Adipose tissue (tissue), 3 donors: ENCODE data around the gene PGS1. TPM values are rescaled to one million over a fixed set of nuclear protein-coding genes. Genes with fewer than 3 reads are reported as not detected.

Experiments used
- H3K27ac ChIP-seq: one replicate; pipeline ENCODE4 v1.5.1; 2013; ENCODE audit warnings: low read depth, low read length
- WGBS, 3 donors: extraction: QIAGEN DNeasy Blood & Tissue Kit; methylation state at CpG; one replicate each; pipeline ENCODE4 v1.1.7; 2013; 5-methylcytosine and 5-hydroxymethylcytosine counted together
- polyA plus RNA-seq, 3 donors: library from polyadenylated mRNA; stranded (reverse); fragments of 200-250 nt; gene quantifications; one replicate each; pipeline ENCODE4 v1.2.3, GENCODE V29; 2013
- donor health status: healthy with polysubstance abuse.
- donor health status: Bipolar disorder and iron deficiency.
- donor health status: healthy.

The PGS1 gene
- polyA plus RNA-seq, 3 donors, result 14.2 to 55.2 (median 28.3) TPM

DNA sequence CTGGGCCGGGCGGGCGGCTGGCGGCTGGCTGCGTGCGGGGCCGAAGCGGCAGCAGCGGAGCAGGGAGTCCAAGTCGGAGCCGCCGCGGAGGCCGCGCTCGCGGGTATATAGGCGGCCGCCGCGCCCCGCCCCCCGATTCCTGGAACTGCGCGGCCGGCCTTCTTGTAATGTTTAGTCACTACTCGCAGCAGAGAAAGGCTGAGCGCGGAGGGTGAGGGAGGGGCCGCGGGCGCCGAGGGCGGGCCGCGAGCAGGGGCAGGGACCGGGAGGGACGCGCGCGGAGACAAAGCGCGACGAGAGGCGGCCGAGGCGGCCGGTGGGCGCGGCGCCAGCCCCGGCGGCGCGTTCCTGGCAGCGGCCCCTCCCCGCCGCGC lies 18.5 kb upstream of the PGS1 start, which contains the start of gene SOCS3:
Gene SOCS3 (minus strand): TSS at position 81 of the 374 bp plus-strand sequence. CDS start 982 bp downstream, outside the sequence.
- H3K27ac ChIP-seq, result peak within 1 kb of the TSS; percentile 95
- 0% methylated on average over 33 to 58 of the region's 59 CpGs for WGBS, 3 donors

DNA sequence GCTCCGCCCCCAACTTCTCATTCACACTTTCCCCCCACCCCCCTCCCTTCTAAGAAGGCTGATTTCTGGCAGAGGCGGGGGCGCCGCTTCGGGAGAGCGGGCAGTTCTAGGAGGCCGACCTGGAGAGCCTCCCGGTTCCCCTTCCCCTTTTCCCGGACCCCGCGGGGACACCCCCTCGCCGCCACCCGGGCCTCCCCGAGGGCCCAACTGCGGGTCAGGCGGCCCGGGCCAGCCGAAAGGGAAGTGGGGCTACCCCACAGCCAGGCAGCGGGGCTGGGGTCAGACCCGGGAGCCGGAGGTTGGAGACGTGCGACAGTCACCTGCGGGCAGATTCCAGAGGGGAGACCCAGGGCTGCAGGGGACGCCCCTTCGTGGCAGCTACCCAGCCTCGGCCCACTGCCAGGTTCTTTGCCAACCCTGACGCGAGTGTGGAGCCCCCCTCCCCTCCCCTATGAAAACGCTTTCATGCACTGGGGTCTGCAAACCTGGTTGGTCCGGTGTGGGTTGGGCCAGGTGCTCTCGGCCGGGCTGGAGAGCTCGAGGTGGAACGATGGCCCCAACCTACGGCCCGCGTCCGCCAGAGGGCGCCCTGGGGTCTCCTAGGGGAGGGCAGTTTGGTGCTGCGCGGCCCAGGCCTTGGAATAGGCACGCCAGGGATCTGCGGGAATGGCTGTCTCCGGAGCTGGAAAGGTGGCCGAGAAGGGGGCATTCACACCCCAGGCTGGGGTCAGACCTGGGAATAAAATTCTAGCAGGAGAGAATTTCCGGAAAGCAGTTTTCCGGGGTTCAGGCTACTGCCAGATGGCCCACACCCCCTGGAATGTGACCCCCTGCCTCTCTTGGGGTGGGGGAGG lies 17.9 kb upstream of the PGS1 start:
- WGBS, 3 donors, result 1 to 4% (median 2%) methylated on average over 40 to 49 of the region's 49 CpGs
- peak overlapping the region; percentile 95 for H3K27ac ChIP-seq

DNA sequence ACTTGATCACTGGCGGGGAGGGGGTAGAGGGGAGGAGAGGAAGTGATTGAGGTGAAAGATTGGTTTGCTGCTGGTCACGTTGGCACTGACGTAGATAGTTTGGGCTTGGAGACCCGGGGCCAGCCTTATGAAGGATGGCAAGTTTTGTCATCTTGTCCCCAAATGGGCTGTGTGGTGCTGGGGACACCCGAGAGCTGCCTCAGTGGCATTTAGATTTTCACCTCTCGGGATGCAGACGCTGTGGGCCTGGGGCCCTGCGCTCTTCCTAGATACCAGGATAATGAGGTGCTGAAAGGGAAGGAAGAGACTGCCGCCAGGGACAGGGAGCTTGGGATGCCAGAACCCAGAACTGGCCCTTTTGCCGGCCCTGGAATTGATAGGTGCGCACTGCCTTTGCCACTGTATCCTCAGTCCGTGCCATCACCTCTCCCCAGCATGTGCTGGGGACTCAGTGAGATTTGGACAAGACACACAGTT lies 17.2 kb upstream of the PGS1 start:
- WGBS, 3 donors, result 54 to 67% (median 66%) methylated on average over 12 of the region's 12 CpGs
- no peak overlapping the region for H3K27ac ChIP-seq

DNA sequence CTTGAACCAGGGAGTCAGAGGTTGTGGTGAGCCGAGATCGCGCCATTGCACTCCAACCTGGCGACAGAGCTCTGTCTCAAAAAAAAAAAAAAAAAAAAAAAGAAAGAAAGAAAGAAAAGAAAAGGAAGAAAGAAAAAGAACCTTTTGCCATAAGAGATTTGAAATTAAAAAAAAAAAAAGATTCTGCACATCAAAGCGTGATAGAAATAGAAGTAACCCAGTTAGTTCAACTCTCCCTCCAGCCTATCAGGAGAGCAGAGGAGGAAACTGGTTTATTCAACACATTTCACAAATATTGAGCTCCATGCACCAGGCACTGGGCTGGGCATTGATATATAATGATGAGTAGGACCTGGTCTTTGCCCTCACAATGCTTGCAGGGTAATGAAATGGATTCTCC lies 16.2 kb upstream of the PGS1 start:
- no peak overlapping the region for H3K27ac ChIP-seq
- WGBS, 3 donors, result 95 to 99% (median 97%) methylated on average over 5 of the region's 5 CpGs

DNA sequence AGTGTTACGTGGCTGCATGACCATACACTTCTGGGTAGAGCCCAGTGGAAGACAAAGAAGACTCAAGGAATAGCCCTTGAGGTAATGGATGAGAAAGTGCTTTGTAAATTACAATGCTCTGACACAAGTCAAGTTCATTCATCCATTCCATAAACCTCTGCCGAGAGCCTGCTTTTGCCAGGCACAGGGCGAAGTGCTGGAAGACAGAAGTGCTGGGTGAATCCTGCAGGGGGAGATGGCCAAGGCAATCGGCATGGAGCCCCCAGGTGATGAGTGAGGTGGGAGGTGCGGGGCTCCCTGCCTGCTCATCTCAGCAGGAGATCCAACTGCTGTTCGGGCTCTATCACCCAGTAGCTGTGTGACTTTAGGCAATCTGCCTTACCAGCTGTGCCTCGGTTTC lies 15.8 kb upstream of the PGS1 start:
- 68 to 90% (median 88%) methylated on average over 7 of the region's 7 CpGs for WGBS, 3 donors
- no peak overlapping the region for H3K27ac ChIP-seq

DNA sequence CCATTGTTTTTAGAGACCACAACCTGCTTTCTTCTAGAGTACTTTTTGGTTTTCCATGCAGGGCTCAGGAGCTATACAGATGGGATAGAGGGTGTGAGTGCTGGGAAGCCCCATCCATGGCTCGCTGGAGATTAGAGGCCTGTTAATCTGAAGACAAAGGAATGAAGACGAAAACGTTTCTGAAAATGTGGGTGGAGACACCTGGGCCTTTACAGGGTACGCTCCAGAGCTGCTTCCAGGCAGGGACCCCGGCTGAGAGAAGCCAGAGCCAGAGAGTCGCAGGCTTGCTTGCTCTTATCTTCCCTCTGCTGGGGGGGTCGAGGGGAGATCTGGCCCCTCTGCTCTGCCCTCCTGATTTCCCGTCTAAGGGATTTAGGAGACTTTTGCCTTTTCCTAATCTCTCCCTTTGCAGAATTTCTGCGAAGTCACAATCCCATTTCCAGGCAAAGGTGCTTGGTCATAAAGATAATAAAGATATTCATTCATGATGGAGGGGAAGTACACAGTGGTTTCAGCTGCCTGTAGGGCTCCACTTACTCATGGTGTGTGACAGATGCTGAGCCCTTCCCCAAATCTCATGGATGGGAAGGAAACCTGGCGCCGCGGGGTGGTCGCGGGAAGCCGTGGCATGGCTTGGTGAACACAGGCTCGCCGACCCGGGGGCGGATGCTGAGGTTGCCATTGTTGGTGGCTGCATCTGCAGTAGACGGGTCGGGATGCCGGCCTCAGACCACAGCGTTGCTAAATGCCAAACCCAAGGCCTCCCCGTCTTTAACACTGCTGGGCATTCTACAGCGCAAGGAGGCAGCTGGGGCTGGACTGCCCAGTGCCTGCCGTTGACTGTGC lies 13.8 kb upstream of the PGS1 start:
- H3K27ac ChIP-seq, result no peak overlapping the region
- 59 to 73% (median 60%) methylated on average over 26 of the region's 26 CpGs for WGBS, 3 donors

DNA sequence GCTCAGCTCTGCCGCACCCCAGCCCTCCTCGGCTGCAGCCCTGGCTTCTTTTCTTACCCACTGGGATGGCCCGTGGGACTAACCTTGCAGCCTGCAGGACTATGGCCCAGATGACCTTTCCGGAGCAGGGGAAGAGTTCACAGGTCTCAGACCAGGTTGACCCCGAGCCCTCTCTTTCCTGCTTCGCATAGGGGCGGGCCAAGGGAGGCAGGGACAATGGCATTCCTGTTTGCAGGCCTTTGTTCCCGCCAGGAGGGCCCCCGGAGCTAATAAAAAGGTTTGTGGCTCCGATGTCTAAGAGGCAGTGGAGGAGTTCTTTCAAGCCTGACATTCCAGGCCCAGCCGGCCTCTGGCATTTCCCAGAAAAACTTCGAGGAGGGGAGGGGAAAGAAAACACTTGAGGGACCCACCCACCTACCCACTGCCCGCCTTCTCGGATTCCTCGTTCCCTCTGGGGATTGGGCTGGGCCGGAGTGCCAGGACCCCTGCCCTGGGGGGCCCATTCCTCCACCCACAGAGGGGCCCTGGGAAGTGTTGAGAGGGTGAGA lies 12.8 kb upstream of the PGS1 start:
- WGBS, 3 donors, result 44 to 65% (median 57%) methylated on average over 12 to 16 of the region's 16 CpGs
- H3K27ac ChIP-seq, result no peak overlapping the region

DNA sequence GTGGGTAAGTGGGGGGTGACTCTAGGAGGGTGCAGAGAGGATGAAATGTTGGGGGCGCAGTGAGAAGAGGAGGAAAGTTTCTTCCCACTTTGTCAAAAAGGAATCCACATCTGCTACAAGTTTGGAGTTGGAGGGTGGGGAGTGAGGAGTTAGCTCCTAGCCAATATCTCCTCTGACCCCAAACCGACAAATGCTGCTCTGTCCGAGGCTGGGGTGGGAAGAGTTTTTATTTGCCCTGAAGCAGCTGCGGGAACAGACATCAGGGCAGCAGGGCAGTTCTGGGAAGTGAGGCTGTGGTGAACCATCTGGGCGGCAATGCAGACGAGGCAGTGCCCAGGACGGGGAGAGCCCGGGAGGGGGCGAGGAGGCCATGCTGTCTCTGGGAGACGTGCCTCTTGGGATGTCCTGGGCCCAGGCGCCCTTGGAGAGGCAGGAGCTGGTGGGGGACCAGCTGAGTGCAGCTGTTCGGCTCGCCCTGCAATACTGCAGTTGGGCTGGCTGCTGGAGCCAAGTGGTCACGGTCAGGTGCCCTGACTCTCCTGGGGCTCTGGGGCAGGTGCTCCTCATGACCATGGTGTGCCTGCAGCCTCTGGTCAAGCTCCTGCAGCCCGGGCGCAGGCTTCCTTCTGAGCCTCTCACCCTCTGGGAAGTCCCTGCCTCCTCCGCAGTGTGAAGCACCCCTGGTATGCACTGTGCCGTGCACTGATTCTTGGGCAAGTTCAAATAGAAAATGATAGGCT lies 12.2 kb upstream of the PGS1 start:
- H3K27ac ChIP-seq, result no peak overlapping the region
- 57 to 74% (median 74%) methylated on average over 18 of the region's 18 CpGs for WGBS, 3 donors

DNA sequence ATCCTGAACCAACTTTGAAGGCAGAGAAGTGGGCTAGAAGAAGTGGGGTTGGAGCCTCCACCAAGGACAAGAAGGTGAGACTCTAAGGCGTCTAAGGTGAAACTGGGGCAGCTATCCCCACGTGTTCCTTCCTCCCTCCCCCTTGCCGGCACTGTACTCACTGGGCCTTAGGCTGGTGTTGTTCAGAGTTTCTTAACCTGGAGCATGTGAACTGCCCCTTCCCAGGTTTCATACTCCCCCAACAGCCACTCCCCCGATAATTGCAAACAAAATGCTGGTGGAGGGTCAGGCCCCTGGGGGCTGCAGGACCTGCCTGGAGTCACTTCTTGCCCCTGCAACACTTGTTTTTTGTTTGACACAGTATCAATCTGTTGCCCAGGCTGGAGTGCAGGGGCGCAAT lies 11.3 kb upstream of the PGS1 start:
- 70 to 92% (median 92%) methylated on average over 5 of the region's 5 CpGs for WGBS, 3 donors
- no peak overlapping the region for H3K27ac ChIP-seq

DNA sequence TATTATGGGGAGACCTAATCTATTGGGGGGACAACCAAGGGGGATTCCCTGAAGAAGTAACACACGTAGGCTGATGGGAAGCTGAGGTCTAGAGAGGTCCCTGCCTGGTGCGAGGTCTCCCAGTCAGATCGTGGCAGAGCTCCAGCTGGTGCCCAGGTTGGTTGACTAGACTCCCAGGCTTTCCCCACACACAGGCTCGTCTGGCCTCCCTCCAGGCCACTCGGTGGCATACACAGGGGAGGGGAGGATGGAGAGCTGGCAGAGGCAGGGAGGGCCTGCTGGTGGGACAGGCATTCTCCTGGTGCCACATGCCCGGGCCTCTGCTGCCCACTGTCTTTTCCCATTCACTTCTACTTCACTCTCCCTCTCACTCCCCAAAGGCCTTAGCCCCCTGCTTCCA lies 10.1 kb upstream of the PGS1 start:
- WGBS, 3 donors, result 60 to 83% (median 77%) methylated on average over 4 to 6 of the region's 6 CpGs

DNA sequence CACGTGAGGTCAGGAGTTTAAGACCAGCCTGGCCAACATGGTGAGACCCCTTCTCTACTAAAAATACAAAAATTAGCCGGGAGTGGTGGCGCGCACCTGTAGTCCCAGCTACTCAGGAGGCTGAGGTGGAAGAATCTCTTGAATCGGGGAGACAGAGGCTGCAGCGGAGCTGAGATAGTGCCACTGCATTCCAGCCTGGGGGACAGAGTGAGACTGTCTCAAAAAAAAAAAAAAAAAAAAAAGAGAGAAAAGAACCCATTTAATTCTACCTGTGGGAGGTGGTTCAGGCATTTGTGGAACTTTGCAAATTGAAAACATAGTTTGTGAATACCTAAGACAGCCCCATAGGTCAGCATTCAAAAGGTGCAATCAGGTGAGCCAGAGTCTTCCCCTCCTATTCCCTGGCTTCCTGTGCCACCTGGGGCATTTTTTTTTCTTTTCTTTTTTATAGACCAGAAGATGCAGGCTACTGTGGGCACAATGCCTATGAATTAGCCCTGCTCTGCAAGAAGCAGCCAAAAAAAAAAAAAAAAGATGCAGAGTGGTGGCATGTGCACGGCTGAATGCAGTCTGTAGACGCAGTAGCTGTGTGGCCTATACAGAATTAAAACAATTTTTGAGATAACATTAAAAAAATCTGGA lies 9.5 kb upstream of the PGS1 start:
- 90 to 96% (median 96%) methylated on average over 8 of the region's 8 CpGs for WGBS, 3 donors
- H3K27ac ChIP-seq, result no peak overlapping the region

More for the DNA sequence above, 10.1 kb upstream of the PGS1 start:
- H3K27ac ChIP-seq, result no peak overlapping the region

DNA sequence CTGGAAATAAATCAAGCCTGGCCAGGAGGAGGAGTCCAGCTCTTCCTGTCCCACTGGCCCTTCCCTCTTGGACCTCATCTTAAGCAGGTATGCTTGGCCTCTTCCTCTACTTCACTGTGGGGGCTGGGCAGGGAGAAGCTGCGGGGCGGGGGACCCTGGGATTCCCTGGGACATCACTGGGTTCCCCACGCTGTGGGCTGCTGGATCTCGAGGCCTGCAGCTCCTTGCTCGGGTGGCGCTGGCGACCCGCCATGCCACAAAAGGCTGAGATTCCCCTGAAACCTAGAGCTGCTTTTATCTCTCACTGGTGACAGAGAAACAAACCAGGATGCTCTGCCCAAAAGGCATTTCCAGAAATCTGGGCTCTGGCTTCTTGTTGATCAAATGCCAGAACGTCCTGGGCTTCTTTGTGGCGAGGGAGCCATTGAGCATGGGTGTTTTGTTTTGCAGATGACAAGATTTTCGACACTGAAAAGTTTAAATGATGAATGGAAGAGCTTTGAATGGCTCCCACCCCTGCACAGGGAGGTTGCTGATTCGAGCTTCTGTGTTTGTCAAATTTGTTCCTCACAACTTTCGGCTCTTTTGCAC lies 8.6 kb upstream of the PGS1 start:
- WGBS, 3 donors, result 61 to 78% (median 73%) methylated on average over 13 of the region's 13 CpGs
- H3K27ac ChIP-seq, result no peak overlapping the region

DNA sequence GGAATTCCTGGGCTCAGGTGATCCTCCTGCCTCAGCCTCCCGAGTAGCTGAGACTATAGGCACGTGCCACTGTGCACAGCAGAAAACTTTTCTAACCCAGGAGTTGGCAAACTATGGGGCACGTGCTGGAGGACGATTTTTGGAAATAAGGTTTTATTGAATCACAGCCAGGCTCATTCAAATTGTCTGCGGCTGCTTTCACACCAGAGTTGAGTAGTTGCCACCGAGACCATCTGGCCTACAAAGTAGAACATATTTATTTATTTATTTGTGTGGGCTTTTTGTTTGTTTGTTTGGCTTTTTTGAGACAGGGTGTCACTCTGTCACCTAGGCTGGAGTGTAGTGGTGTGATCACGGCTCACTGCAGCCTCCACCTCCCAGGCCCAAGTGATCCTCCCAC lies 7.4 kb upstream of the PGS1 start:
- 80 to 95% (median 89%) methylated on average over 7 of the region's 7 CpGs for WGBS, 3 donors
- H3K27ac ChIP-seq, result no peak overlapping the region

DNA sequence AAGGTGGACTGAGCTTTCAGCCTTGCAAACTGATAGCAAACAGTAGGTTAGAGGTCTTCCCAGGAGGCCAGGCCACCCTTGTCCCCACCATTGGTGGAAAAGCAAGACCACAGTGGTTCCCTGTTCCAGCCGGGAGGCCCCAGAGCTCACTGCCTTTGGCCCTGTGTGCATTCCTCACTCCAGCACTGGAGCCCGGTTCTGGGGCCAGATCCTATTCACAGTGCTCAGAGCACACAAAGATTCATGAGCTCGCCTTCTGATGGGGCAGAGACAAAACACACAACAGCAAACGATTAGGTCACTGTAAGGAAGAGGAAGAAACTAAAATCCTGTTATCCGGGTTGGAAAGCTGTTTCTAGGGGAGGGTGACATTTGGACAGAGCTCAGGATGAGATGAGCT lies 5.6 kb upstream of the PGS1 start:
- WGBS, 3 donors, result 58 to 68% (median 63%) methylated on average over 5 of the region's 5 CpGs
- no peak overlapping the region for H3K27ac ChIP-seq

DNA sequence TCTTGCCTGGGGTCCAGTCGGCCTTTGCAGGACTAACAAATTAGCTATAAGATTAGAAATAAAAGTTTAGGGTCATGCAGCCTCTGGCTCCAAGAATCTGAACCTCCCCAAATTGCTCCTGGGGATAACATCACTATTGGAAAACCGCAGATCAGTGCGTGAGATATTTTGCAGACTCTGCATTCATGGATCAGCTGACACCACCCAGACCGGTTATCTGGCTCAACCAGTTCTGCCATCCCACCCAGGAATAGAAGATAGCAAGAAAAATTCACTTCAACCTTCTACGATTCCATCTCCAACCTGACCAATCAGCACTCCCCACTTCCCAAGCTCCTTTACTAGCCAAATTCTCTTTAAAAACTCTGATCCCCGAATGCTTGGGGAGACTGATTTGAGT lies 4.3 kb upstream of the PGS1 start:
- WGBS, 3 donors, result 58 to 62% (median 59%) methylated on average over 6 of the region's 6 CpGs

DNA sequence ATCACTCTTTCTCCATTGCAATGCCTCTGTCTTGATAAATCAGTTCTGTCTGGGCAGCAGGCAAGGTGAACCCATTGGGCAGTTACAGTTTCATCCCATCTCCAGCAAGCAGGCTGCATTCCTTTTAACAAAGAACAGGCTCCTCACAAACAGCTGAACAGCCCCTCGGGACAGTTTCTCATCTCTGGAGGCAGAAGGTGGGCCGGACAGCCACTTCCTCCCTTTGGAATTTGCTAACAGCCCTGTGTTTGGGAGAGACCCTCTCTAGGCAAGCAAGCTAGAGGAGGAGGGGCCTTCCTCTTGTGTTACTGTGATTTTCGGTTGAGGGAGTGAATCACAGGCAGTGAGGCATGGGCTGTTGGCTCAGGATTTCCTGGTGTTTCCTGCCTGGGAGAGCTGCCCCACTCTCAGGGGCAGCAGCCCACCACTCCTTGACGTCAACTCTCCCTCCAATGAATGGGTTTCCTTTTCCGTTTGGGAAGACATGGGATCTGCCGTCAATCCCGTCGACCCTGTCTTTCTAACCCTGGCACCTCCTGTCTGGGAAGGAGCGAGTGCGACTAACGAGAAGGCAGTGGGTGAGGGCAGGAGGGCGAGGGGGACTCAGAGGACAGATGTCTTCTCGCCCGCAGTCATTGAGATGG lies 3.7 kb upstream of the PGS1 start:
- 51 to 66% (median 66%) methylated on average over 14 of the region's 14 CpGs for WGBS, 3 donors
- H3K27ac ChIP-seq, result peak overlapping the region; percentile 35

More for the DNA sequence above, 4.3 kb upstream of the PGS1 start:
- H3K27ac ChIP-seq, result no peak overlapping the region
